Measurements from ENCODE around the gene FAM135A. TPM values are rescaled to one million over a fixed set of nuclear protein-coding genes. Genes with fewer than 3 reads are reported as not detected.

The FAM135A gene
- total RNA-seq, 1 experiment from 2014 or later, result 31.5 TPM

DNA sequence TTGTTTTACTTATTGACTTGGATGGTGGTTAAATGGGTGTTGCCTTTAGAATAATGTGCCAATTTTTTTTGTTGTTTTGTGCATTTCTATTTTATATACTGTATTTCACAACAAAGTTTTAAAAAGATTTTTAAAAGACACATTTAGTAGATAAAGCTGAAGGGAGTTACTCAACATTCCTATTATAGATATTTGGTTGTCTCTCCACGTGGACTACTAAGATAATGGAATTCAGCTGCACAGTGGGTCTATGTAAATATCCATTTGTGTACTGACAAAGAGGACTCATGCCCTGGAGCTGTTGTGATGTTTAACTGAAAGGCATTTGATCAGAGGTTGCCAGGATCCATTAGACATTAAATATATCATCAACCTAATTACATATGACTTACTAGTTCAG is 23.2 kb upstream of the FAM135A start:
- no peak for ATAC-seq
- POLR2A ChIA-PET, result no interaction called here
- in situ Hi-C loops (cut with HindIII; ENCODE audit: low pct_unique_long_range_greater_than_20kb, low sequenced_read_pairs), result no loop called here
- DNase-seq (ENCODE audit: low read depth, low spot score), result no peak
- Histone ChIP-seq H3K27ac (ENCODE audit: low read length) (no peak overlapping the region), H3K36me3 (ENCODE audit: control insufficient read depth, insufficient read depth, low read length) (no peaks in the 10 kb centered on the region), H3K4me1 (ENCODE audit: control insufficient read depth, insufficient read depth, low read length) (no peaks in the 10 kb centered on the region), H3K9me3 (ENCODE audit: control insufficient read depth, insufficient read depth, low read depth, low read length) (no peaks in the 10 kb centered on the region), H3K27me3 (ENCODE audit: control insufficient read depth, insufficient read depth, low read length) (no peaks in the 10 kb centered on the region; the same call in none of the 2 replicates), H3K4me3 (ENCODE audit: low read depth in 2 of 2, low read length in 2 of 2) (no peak overlapping the region)
- BruUV-seq (replicated peaks), result no TSS peak
- intact Hi-C loops (cut with micrococcal nuclease; ENCODE audit: unreplicated experiment), result no loop called here
- TF ChIP-seq REST (IDR thresholded peaks at IDR 0.05; ENCODE audit: insufficient read depth in 1 of 2, low read depth in 2 of 2, low read length in 1 of 2), result no peak
- CTCF ChIA-PET, result no interaction called here

DNA sequence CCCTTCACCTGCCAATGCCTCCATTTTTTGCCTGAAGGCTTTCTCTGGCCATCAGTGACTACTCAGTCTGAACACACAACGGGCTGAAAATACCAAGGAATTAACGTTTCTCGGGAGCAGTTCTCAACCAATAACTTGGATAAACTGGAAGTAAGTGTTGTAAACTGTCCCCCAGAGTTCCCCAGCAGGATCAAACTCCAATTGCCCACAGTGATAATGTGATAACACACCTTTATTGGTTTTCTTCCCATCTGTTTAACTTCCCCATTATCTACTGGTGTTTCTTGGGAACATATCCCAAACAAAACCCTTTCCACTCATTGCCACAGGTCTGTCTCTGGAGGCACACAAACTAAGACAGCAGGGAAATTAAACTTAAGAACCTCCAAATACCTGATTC is 21.8 kb upstream of the FAM135A start:
- in situ Hi-C loops (cut with HindIII; ENCODE audit: low pct_unique_long_range_greater_than_20kb, low sequenced_read_pairs), result no loop called here
- no TSS peak for BruUV-seq (replicated peaks)
- ChIA-PET POLR2A (no interaction called here), CTCF (no interaction called here)
- no peaks in the 10 kb centered on the region for H3K9me3 ChIP-seq (ENCODE audit: control insufficient read depth, insufficient read depth, low read depth, low read length)
- TF ChIP-seq SIN3A (IDR thresholded peaks at IDR 0.05; ENCODE audit: borderline replicate concordance, insufficient read depth, low read depth, low read length) (no peak), TCF7L2 (IDR thresholded peaks at IDR 0.05; ENCODE audit: low read depth, low read length) (no peak), POLR2AphosphoS5 (IDR thresholded peaks at IDR 0.05; ENCODE audit: low read depth, low read length) (no peak), REST (IDR thresholded peaks at IDR 0.05; ENCODE audit: insufficient read depth in 1 of 2, low read depth in 2 of 2, low read length in 1 of 2) (no peak)
- TF ChIP-seq, protein P1, sequence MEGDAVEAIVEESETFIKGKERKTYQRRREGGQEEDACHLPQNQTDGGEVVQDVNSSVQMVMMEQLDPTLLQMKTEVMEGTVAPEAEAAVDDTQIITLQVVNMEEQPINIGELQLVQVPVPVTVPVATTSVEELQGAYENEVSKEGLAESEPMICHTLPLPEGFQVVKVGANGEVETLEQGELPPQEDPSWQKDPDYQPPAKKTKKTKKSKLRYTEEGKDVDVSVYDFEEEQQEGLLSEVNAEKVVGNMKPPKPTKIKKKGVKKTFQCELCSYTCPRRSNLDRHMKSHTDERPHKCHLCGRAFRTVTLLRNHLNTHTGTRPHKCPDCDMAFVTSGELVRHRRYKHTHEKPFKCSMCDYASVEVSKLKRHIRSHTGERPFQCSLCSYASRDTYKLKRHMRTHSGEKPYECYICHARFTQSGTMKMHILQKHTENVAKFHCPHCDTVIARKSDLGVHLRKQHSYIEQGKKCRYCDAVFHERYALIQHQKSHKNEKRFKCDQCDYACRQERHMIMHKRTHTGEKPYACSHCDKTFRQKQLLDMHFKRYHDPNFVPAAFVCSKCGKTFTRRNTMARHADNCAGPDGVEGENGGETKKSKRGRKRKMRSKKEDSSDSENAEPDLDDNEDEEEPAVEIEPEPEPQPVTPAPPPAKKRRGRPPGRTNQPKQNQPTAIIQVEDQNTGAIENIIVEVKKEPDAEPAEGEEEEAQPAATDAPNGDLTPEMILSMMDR (IDR thresholded peaks at IDR 0.05), result no peak
- ATAC-seq, result no peak
- DNase-seq (ENCODE audit: low read depth, low spot score), result no peak
- intact Hi-C loops (cut with micrococcal nuclease; ENCODE audit: unreplicated experiment), result no loop called here
- no peaks in the 10 kb centered on the region for H3K36me3 ChIP-seq (ENCODE audit: control insufficient read depth, insufficient read depth, low read length)
- no peak overlapping the region for H3K4me3 ChIP-seq (ENCODE audit: low read depth in 2 of 2, low read length in 2 of 2)
- no peak overlapping the region for H3K27ac ChIP-seq (ENCODE audit: low read length)
- H3K27me3 ChIP-seq (ENCODE audit: control insufficient read depth, insufficient read depth, low read length), result no peaks in the 10 kb centered on the region; the same call in none of the 2 replicates
- no peaks in the 10 kb centered on the region for H3K4me1 ChIP-seq (ENCODE audit: control insufficient read depth, insufficient read depth, low read length)

Measured in Panc1 (cell line).